ENCODE measurements around the gene LSG1.
A peak's percentile ranks its signal among the peaks of the same experiment; 100 is the strongest.

LSG1 gene

GRCh38 chr3:194682694-194683310 is 10.8 kb upstream of the LSG1 start:
- peak; percentile 91 for TF ChIP-seq CTCF (IDR thresholded peaks at IDR 0.05; ENCODE audit: low read length, missing control alignments)
- H3K4me3 ChIP-seq (replicated peaks; ENCODE audit: low read depth, low read length): no peak overlapping the region
- peak; percentile 93 for DNase-seq (ENCODE audit: low read depth)

GRCh38 chr3:194682189-194682693 is 10.2 kb upstream of the LSG1 start:
- H3K4me3 ChIP-seq (replicated peaks; ENCODE audit: low read depth, low read length): no peak overlapping the region
- DNase-seq (ENCODE audit: low read depth): no peak
- no peak for TF ChIP-seq CTCF (IDR thresholded peaks at IDR 0.05; ENCODE audit: low read length, missing control alignments)

- no peak for TF ChIP-seq CTCF (IDR thresholded peaks at IDR 0.05; ENCODE audit: low read length, missing control alignments)
- DNase-seq (ENCODE audit: low read depth): no peak
- no peak overlapping the region for H3K4me3 ChIP-seq (replicated peaks; ENCODE audit: low read depth, low read length)
These were observed 9.1 kb upstream of the LSG1 start for GRCh38 chr3:194680888-194681615.

GRCh38 chr3:194676471-194676870 is 4.5 kb upstream of the LSG1 start:
- H3K4me3 ChIP-seq (replicated peaks; ENCODE audit: low read depth, low read length): no peak overlapping the region
- TF ChIP-seq CTCF (IDR thresholded peaks at IDR 0.05; ENCODE audit: low read length, missing control alignments): no peak
- DNase-seq (ENCODE audit: low read depth): no peak

- H3K4me3 ChIP-seq (replicated peaks; ENCODE audit: low read depth, low read length): no peak overlapping the region
- TF ChIP-seq CTCF (IDR thresholded peaks at IDR 0.05; ENCODE audit: low read length, missing control alignments): no peak
- DNase-seq (ENCODE audit: low read depth): no peak
These were observed 3.7 kb upstream of the LSG1 start for GRCh38 chr3:194675680-194676079.

- peak; percentile 20 for DNase-seq (ENCODE audit: low read depth)
- no peak for TF ChIP-seq CTCF (IDR thresholded peaks at IDR 0.05; ENCODE audit: low read length, missing control alignments)
- H3K4me3 ChIP-seq (replicated peaks; ENCODE audit: low read depth, low read length): no peak overlapping the region
These were observed 3.2 kb upstream of the LSG1 start for GRCh38 chr3:194675081-194675640.

All from fibroblast of pulmonary artery (primary cell).